NCI-H446 (cell line): ENCODE measurements around the gene CLCN6.
"Not testable (repeated sequence)": the region's sequence is repeated elsewhere in the genome, so short reads cannot be mapped to it uniquely, and the experiment has no call there.

Experiments
- DNase-seq, 2 experiments: peaks; one replicate each; lab custom pipeline; 2025; lab: John Stamatoyannopoulos, UW

CLCN6 gene

GRCh38 chr1:11795238-11795890 lies 10.6 kb upstream of the CLCN6 start:
- no peak for DNase-seq

GRCh38 chr1:11796036-11796828 lies 9.8 kb upstream of the CLCN6 start:
- no peak for DNase-seq

GRCh38 chr1:11797525-11798216 lies 8.3 kb upstream of the CLCN6 start:
- DNase-seq, result no peak

GRCh38 chr1:11799099-11799498 lies 6.9 kb upstream of the CLCN6 start:
- no peak for DNase-seq

GRCh38 chr1:11799896-11800295 lies 6.1 kb upstream of the CLCN6 start:
- no peak for DNase-seq

- no peak for DNase-seq
Observed at GRCh38 chr1:11800391-11800755, 5.6 kb upstream of the CLCN6 start.

GRCh38 chr1:11800756-11801433 lies 5.1 kb upstream of the CLCN6 start:
- no peak for DNase-seq

GRCh38 chr1:11802616-11802972 lies 3.4 kb upstream of the CLCN6 start:
- DNase-seq, result no peak

- DNase-seq, result peak; percentile 81 to 93
Observed at GRCh38 chr1:11802973-11803885, 2.8 kb upstream of the CLCN6 start.

- DNase-seq, result not testable (repeated sequence)
Observed at GRCh38 chr1:11803924-11804665, 1.9 kb upstream of the CLCN6 start.

GRCh38 chr1:11804666-11805421 lies 1.1 kb upstream of the CLCN6 start:
- peak; percentile 47 to 69 for DNase-seq

GRCh38 chr1:11806307-11806936 lies 431 bp downstream of the CLCN6 start:
- no peak for DNase-seq

GRCh38 chr1:11807133-11807532 lies 1.1 kb downstream of the CLCN6 start:
- DNase-seq, result no peak

GRCh38 chr1:11813021-11813420 lies 7.0 kb downstream of the CLCN6 start:
- no peak for DNase-seq

GRCh38 chr1:11817192-11817591 lies 11.2 kb downstream of the CLCN6 start:
- DNase-seq, result no peak

GRCh38 chr1:11822091-11822490 lies 16.1 kb downstream of the CLCN6 start:
- DNase-seq, result no peak

- no peak for DNase-seq
Observed at GRCh38 chr1:11823366-11824137, 17.6 kb downstream of the CLCN6 start.

- DNase-seq, result no peak
Observed at GRCh38 chr1:11825131-11825530, 19.1 kb downstream of the CLCN6 start.

- DNase-seq, result no peak
Observed at GRCh38 chr1:11826946-11827345, 21.0 kb downstream of the CLCN6 start.
